CD4-positive, alpha-beta T cell treated with Interferon alpha-2 for 1 hour (primary cell): ENCODE measurements around the gene LCTL.
A peak's percentile ranks its signal among the peaks of the same experiment; 100 is the strongest.

ENCODE experiments used
- DNase-seq, 2 donors: peaks; one replicate each; pipeline ENCODE4 v3.0.0-alpha.2; 2020 to 2022

Gene LCTL, protein sequence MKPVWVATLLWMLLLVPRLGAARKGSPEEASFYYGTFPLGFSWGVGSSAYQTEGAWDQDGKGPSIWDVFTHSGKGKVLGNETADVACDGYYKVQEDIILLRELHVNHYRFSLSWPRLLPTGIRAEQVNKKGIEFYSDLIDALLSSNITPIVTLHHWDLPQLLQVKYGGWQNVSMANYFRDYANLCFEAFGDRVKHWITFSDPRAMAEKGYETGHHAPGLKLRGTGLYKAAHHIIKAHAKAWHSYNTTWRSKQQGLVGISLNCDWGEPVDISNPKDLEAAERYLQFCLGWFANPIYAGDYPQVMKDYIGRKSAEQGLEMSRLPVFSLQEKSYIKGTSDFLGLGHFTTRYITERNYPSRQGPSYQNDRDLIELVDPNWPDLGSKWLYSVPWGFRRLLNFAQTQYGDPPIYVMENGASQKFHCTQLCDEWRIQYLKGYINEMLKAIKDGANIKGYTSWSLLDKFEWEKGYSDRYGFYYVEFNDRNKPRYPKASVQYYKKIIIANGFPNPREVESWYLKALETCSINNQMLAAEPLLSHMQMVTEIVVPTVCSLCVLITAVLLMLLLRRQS

DNA sequence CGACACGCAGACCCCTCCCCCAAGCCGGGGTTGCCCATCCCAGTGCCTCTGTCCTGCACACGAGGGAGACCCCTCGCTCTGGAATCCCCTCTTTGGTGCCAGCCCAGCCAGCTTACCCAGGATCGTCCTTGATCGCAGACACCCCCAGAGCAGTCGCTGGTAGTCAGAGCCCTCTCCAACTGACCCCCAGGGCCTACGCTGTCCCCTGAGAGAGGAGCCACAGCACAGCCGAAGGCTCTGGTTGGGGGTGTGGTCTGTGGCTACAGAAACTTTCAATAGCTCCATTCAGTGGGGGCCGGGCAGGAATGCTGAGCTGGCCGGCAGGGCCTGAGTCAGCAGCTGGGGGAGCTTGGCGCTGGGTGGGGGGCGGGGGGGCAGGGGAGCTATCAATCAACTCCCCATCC lies at the start of gene LCTL:
Gene LCTL, minus strand, starts transcription at position 258 of the 404 bp plus-strand sequence. CDS start 633 bp downstream, outside the sequence.
- no peak for DNase-seq

DNA sequence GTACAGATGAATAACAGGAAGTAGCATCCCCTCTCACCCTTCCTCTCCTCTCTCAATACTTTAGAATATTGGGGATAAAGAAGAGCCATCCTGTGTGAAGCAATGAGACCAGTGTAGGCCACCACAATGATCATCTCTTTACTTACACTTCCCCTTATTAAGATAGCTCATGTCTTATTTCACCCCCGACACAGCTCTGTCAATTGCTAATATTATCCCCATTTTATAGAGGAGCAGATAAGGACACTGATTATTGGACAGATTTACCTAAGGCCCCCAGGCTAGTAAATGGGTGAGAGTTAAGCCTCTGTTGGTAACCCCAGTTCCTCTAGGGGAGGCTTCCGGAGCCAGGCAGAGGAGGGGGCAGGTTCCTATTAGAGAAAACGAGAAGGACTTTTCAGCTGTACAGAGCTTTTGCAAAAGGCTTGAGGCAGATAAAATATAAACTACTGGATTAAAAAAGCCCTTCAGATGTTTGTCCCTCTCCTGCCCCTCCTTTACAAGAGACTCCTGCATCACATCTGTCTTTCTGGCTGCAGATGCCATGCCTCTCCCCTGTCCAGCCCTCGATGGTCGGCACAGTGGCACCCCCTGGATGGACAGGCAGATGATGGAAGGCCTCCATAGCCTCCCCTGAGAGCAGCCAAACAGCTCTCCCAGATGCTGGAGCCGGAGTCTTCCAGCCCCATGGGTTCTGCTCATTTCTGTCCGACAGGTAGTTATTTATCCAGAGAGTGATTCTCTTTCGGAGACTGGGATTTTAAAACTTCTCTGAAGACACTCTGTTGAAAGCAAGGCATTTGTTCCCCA lies 49.4 kb upstream of the LCTL start:
- no peak for DNase-seq

DNA sequence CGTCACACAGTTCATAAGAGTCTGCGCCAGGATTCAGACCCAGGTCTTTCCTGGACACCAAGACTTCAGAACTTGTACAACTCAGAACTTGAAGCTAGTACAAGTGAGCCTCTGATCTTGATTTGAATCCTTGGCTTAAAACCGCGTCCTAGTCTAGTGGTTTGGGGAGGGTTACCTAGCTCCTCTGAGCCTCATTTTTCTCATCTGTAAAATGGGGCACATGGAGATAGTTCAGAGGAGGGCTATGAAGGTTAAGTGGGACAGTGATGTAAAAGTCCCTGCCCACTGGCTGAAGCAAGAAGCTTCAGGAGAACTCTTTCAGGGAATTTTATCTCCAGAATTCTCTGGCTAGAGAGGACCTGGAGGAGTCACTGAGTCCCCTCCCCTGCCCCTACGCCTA lies 48.7 kb upstream of the LCTL start:
- no peak for DNase-seq

DNA sequence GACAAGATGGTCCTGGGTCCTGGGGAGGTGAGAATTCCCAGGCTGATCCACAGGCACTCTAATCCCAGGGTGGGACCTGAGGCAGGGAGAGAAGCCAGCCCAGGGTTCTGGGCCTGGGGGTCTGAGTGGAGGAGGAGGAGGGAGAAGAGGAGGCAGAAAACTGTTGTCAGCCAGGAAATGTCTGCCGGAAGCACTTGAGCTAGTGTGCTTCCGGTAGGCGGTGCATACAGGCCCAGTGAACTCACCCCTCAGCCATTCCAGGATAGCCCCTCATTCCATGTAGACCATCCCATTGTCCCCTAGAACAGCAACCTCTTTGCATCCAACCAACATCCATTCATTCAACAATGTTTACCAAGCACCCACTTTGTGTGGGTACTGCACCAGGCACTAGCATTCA lies 47.9 kb upstream of the LCTL start:
- no peak for DNase-seq

DNA sequence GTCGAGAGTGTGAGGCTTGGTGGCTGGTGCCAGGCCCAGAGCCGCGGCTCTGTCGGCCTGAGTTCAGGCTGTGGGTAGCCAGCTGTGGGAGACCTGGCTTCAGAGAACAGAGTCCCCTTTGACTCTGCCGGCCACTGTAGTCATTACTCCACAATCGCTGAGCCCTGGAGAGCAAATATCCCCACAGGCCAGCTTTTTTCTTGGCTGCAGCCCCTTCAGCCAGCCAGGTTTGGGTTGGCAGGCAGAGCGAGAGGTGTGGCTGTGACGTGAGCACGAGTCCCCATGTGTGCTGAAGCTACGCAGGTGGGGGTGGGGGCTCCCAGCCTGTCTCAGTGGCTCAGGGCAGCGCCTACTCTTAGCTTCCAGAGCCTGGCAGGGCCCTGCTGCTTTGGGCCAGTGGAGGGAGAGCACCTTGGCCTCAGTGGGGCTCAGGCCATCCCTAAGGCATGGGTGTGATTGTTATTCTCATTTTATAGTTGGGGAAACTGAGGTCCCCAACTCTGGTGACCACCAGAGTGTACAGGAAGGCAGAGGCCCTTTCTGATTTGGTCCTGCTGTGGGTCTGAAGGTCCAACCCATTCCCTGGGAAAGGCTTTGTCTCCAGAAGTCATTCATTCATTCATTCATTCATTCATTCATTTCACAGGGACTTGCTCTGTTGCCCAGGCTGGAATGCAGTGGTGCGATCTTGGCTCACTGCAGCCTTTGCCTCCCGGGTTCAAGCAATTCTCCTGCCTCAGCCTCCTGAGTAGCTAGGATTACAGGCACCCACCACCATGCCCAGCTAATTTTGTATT lies 45.7 kb upstream of the LCTL start:
- no peak for DNase-seq

DNA sequence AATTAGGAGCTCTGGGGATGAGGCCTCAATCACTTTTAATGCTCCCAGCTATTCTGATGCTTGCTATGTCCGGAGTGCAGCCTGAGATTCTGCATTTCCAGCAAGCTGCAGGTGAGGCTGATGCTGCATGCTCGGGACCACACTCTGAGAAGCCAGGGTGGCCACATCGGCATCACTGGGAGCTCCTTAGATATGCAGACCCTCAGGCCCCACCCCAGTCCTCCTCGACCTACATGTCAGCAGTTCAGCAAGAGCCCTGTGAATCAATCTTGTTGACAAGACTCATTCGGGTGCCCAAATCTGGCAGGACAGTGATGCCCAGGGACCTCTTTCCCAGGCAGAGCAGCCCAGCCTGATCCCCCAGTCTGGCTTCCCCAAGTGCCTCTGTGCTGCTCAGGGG lies 44.1 kb upstream of the LCTL start:
- DNase-seq, result no peak

DNA sequence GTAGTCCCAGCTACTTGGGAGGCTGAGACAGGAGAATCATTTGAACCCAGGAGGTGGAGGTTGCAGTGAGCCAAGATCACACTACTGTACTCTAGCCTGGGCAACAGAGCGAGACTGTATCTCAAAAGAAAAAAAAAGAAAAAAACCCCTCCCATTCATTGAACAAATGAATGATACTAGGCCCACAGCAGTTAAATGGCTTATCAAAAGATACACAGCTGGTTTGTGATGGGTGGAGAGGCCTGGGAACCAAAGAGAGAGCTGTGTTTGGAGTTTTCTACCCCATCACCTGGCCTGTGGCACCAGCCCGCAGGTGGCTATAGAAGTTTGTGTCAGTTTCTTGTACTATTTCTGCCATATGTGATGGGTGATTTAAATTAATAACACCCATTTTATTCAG lies 43.1 kb upstream of the LCTL start:
- DNase-seq, result no peak

DNA sequence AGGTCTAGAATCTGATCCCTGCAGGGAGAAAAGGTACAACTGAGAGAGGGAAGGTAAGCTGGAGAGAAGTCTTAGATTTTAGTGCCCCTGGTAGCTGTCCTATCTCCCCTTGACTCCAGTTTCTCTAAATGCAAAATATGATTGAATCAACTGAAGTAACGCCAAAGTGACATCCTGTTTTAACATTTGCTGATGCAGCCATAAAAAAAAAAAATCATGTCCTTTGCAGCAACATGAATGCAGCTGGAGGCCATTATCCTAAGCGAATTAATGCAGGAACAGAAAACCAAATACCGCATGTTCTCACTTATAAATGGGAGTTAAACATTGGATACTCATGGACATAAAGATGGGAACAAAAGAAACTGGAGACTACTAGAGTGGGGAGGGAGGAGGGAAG lies 42.4 kb upstream of the LCTL start:
- DNase-seq, result no peak

DNA sequence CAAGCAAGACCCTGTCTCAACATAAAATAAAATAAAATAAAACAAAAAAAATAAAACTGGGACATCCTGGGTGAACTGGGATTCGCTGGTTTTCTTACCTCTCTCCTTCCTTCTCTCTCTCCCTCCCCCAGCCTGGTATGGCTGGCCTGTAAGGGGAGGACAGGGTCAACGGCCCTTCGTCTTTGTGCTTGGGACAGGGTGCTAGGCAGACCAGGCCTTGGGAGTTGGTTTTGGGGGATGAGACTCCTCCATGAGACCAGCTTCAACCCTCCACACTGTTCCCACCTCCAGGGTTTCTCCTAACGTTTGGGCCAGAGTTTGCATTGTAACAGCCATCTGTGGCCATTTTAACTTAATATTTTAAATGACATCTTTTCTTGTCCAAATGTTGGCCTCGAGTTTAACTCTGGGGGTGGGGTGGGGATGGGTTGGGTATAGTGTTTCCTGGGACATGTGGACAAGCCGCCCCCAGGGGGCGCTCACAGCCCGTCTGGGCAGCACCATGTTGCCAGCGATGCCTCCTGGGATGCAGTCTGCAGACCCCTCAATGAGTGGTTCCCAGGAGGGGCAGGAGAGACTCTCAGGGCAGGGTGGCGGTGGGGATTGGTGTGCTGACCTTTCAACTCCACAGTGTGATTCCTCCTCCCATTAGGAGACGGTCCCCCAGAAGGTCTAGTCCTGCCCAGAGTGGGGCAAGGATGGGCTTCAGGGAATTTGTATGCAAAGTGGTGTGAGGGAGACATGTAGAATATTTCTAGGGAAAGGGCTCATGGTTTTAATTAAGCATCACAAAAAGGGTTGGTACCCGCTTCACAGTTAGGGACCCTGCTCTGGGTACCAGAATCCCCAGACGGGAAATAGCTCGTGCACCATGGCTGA lies 37.7 kb upstream of the LCTL start:
- DNase-seq, result peak; percentile 55 to 61

DNA sequence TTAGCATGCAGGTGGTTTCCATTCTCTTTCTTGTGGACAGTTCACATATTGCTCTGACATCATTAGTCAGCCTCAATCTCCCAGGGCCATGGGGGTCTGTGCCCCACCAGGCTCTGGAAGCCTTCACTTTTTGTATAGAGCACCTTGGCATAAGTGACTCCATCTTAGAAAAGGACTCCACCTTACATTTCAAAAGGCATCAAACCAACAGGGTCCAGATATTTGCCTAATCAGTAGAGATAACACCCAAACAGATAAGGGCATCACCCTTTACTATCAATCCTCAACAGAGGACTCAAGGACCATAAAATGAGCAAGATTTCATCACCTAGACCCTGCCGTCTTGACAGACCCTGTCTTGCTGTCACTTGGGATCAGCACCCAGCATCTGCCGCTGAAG lies 35.7 kb upstream of the LCTL start:
- DNase-seq, result no peak

DNA sequence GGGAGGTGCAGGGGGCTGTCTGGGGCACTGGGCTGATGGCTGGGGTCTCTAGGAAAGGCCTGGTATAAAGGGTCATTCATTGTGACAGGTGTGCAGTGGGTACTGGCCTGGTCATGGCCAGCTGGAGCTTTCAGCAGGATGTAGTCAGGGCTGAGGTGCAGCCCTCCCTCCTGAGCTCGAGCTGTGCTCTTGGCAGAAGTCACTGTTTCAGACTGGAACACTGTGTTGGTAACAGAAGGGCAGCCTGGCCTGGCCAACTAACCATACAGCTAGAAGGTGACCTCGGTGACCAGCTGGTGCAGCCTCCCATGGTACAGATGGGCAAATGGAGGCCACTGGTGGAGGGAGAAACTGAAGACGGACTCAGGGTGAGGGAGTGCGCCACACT lies 34.4 kb upstream of the LCTL start:
- DNase-seq, result no peak

DNA sequence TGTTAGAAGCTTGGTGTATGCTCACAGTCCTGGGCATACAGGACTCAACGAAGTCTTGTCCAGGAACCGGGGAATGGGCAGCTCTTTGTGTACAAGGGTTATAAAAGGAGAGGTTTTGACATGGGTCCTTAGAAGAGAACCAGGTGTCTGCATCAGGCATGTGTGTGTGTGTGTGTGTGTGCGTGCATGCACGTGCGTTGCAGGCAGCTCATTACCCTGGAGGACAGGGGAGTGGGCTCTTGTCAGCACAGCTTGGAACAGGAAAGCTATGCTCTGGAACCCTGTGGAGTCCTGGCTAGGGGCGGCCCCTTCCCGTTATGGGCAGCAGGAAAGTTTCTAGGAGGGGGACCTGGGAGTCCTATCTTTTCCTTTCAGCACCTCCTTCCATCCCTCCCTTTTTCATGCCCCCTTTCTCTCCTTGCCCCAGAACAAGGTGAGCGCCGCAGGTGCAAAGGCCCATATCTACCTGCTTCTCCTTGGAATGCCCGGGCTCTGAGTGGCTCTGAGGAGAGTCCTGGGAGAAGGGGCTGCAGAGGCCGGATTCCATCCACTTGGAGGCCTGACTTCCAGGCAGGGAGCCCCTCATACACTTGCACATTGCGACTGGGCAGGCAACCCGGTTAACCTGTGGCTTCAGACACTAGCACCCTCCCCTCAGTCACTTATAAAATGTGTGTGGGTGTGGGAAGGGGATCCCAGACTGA lies 33.9 kb upstream of the LCTL start:
- no peak for DNase-seq

DNA sequence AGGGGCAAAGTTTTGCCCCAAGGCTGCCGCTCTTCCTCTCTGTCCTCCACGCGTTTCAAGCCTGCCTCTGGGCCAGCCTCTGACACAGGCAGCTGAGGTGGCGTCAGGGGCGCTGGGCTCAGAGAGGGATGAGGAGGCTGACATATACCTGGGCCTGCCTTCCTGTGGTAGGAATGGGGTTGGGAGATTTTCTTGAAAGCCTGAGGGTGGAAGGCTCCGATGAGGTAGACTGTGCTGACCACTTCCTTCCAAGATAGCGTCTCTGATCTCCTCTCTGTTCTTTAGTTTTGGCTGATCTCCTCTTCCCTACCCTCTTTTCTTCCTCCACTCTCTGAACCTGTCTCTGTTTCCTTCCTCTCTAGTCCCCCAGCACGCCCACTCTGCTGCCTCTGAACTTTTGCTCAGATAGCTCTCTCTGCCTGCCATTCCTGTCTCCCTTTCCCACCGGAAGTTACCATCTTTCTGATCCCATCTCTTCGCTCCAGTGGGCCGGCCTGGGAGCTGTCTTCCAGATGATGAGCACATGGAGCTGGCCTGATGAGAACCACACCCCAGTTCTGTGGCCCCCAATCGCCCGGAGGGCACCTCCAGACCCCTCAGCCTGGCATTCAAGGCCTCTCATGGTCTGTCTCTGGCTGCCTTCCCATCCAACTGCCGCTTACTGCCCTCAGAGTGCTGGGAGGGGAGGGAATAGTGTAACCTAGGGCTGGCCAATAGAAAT lies 32.5 kb upstream of the LCTL start:
- no peak for DNase-seq

DNA sequence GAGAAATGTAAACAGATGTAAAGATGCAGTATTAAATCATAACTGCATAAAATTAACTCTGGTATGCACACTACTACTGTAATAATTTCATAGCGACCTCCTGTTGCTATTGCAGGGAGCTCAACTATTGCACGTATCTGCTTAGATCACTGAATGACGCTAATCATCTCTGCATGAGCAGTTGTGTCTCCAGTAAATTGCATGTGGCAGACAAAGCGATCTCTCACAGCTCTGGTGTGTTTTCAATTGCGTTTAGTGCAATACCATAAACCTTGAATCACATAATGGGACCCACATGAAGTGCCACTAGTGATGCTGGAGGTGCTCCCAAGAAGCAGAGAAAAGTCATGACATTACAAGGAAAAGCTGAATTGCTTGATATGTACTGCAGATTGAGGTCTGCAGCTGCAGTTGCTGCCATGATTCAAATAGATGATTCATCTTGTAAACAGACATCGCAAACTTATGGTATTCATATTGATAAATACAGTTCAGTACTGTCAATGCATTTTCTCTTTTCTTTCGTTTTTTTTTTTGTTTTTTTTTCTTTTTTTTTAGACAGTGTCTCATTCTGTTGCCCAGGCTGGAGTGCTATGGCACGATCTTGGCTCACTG lies 30.2 kb upstream of the LCTL start:
- DNase-seq, result no peak

DNA sequence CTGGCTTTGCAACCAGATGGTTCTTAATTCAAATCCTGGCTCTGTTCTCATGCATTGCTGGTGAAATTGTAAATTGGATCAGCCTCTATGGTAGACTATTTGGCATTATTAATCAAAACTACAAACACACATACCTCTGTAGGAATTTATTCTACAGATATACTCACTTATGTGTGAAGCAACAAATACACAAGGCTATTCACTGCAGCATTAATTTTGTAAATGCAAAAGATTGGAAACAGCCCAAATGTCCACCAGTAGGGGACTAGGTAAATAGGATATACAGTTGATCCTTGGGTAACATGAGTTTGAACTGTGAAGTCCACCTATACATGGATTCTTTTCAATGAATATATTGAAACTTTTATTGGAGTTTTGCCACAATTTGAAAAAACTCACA lies 29.5 kb upstream of the LCTL start:
- DNase-seq, result no peak

DNA sequence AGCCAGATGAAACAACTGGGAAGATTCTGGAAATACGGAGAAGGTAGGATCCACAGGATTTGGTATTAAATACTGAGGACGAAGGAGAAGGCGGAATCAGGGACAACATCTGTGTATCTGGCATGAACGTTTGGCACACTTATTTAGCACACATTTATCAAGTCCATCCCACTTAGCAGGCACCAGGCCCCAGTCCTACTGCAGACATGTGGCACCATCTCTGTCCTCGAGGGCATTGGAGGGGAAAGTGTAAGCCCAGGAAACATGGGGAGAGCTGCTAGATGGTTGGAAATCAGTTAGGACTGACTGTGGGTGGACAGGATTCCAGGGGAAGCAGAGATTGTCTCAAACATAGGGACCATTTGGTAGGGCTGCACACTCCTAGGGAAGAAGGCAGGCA lies 29.0 kb upstream of the LCTL start:
- DNase-seq, result no peak

DNA sequence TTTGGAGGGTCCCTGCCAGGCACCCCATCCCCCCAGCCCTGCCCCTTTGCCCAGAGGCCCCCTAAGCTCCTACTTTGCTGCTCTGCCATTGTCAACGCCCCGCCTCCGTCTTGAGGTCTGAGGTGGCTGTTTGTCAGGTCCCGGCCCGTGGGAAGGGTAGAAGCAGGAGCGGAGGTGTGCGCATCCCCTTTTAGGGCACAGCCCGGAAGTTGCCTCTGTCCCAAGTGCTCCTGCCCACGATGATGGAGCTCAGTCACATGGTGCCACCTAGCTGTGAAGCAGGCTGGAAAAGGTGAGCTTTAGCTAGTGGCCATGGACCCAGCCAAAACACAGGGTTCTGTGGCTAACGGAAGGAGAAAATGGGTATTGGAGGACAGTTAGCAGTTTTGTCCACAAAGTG lies 28.5 kb upstream of the LCTL start:
- no peak for DNase-seq

DNA sequence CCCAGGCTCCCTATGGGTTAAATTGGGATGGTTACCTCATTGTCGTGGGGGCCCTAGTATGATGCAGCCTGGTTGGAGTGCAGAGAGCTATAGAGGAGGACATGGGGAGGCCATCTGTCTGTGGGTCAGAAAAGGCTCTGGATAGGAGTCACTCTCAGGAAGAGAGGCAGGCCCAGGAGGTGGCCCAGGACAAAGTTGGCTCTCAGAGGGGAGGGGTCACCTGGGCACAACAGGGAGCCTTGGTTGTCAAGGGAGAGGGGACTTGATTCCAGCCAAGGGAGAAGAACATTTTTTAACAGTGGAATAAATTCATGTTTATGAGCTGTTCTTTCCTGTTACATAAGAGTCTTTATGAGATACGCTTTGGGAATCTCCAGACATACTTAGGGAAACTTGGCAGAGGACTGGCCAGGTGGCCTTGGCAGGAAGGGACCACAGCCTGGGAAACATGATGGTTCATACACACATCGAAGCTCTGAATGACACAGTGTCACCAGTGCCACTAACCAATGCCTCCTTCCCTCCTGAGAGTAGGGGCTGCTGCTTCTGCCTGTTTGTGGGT lies 27.5 kb upstream of the LCTL start:
- DNase-seq, result no peak

DNA sequence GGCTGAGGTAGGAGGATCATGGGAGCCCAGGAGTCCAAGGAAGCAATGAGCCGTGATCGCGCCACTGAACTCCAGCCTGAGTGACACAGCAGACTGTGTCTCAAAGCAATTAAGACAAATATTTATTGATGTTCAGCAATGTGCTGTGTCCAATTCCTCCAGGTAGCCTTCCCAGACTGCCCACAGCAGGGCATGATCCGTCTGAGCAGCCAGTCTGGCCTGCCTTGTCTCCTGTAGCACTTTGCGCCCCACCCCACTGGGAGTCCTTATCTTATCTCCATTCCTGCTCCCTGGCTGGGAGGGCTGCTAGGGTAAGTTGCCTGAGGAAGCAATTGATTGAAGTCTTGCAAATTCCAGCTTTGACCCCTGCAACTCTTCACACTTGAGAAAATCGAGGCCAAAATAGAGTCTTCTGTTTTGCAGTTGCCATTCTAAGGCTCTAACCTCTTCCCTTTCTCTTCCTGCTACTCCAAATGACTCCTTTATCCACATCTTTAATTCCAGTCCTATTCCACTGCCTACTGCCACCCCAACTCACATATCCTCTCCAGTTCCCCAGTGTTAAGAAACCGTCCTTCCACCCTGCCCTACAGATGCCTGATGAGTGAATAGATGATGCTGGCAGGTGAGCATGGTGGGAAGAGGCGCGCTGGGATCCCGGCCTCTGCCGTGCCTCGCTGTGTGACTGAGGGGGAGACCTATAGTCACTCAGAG lies 26.9 kb upstream of the LCTL start:
- no peak for DNase-seq
